ENCODE measurements around the gene PPP1CA.
A peak's percentile ranks its signal among the peaks of the same experiment; 100 is the strongest.

The PPP1CA gene

GRCh38 chr11:67371189-67371910 lies 30.3 kb downstream of the PPP1CA start:
- Histone ChIP-seq H3K27me3 (ENCODE audit: insufficient read depth, poor library complexity, severe bottlenecking) (no peaks in the 10 kb centered on the region), H3K4me3 (replicated peaks; ENCODE audit: insufficient read depth, low read length) (peak overlapping the region; percentile 47), H3K27ac (replicated peaks) (peak overlapping the region; percentile 92)
- TF ChIP-seq POLR2AphosphoS5 (IDR thresholded peaks at IDR 0.05; ENCODE audit: low read depth): peak; percentile 28; the same call in 1 of the 2 replicates
- TF ChIP-seq, protein P1, sequence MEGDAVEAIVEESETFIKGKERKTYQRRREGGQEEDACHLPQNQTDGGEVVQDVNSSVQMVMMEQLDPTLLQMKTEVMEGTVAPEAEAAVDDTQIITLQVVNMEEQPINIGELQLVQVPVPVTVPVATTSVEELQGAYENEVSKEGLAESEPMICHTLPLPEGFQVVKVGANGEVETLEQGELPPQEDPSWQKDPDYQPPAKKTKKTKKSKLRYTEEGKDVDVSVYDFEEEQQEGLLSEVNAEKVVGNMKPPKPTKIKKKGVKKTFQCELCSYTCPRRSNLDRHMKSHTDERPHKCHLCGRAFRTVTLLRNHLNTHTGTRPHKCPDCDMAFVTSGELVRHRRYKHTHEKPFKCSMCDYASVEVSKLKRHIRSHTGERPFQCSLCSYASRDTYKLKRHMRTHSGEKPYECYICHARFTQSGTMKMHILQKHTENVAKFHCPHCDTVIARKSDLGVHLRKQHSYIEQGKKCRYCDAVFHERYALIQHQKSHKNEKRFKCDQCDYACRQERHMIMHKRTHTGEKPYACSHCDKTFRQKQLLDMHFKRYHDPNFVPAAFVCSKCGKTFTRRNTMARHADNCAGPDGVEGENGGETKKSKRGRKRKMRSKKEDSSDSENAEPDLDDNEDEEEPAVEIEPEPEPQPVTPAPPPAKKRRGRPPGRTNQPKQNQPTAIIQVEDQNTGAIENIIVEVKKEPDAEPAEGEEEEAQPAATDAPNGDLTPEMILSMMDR (IDR thresholded peaks at IDR 0.05; ENCODE audit: insufficient read depth, low read length): no peak
- DNase-seq (ENCODE audit: low read depth in 1 of 2, low spot score in 1 of 2): peak; percentile 61 to 82

DNA sequence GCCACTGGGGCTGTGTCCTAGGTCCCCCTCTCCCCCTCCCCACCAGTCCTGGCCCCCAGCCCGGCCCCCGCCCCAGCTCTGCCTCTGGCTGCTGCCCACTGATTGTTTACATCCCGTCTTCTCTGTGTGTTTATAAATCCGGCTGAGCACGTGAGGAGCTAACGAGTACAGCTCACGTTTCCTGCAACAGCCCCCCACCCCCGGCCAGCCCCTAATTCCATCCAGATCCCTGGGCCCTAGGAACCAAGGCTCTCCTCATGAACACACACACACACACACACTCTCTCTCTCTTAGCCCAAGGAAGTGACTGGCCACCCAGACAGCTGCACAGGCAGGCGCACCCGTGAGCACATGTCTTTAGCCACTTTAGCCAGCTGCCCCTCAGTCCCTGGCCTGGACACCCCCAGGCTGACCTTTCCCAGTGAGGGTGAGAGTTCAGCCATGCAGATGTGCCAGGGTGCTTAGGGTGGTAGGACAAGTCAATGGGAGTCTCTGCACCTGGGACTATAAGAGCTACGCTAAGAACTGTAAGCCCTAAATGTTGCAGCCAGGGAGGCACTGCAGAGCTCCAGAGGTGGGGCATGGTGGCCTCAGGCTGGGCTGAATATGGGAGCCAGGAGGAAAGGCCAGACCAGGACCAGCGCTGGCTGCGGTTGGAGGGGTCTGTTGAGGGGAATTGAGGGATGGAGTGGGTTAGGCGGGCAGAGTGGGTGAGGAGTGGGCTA lies 31.1 kb downstream of the PPP1CA start:
- Histone ChIP-seq H3K27ac (replicated peaks) (peak overlapping the region; percentile 92), H3K27me3 (ENCODE audit: insufficient read depth, poor library complexity, severe bottlenecking) (no peaks in the 10 kb centered on the region), H3K4me3 (replicated peaks; ENCODE audit: insufficient read depth, low read length) (no peak overlapping the region)
- TF ChIP-seq GABPA (IDR thresholded peaks at IDR 0.05; ENCODE audit: low read depth) (no peak), POLR2AphosphoS5 (IDR thresholded peaks at IDR 0.05; ENCODE audit: low read depth) (no peak), SPI1 (IDR thresholded peaks at IDR 0.05; ENCODE audit: borderline replicate concordance, low read depth) (no peak)
- TF ChIP-seq, protein P1 (IDR thresholded peaks at IDR 0.05; ENCODE audit: insufficient read depth, low read length): no peak
- TF ChIP-seq, protein P2, sequence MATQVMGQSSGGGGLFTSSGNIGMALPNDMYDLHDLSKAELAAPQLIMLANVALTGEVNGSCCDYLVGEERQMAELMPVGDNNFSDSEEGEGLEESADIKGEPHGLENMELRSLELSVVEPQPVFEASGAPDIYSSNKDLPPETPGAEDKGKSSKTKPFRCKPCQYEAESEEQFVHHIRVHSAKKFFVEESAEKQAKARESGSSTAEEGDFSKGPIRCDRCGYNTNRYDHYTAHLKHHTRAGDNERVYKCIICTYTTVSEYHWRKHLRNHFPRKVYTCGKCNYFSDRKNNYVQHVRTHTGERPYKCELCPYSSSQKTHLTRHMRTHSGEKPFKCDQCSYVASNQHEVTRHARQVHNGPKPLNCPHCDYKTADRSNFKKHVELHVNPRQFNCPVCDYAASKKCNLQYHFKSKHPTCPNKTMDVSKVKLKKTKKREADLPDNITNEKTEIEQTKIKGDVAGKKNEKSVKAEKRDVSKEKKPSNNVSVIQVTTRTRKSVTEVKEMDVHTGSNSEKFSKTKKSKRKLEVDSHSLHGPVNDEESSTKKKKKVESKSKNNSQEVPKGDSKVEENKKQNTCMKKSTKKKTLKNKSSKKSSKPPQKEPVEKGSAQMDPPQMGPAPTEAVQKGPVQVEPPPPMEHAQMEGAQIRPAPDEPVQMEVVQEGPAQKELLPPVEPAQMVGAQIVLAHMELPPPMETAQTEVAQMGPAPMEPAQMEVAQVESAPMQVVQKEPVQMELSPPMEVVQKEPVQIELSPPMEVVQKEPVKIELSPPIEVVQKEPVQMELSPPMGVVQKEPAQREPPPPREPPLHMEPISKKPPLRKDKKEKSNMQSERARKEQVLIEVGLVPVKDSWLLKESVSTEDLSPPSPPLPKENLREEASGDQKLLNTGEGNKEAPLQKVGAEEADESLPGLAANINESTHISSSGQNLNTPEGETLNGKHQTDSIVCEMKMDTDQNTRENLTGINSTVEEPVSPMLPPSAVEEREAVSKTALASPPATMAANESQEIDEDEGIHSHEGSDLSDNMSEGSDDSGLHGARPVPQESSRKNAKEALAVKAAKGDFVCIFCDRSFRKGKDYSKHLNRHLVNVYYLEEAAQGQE (IDR thresholded peaks at IDR 0.05; ENCODE audit: insufficient replicate concordance, low read depth): no peak
- no peak for DNase-seq (ENCODE audit: low read depth in 1 of 2, low spot score in 1 of 2)

DNA sequence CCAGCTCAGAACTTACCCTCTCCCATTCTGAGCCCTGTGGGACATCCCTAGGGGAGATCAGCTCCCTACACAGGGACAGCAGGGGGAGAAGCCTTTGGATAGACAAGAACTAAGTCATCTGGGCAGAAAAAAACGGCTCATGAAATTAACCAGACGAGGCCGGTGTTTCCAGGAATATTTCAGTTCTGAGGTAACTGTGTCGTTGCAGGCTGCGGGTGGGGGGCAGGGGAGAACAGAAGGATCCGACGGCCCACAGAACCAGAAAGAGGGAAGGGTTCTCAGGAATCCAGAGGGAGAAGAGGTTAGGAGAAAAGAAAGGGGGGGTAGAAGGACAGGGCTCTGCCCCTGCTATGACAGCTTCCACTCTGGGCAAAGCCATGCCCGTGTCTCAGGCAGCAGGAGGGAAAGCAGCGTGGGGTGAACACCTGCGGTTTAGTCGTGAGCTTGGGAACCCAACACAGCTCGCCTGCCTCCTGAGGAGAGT lies 31.8 kb downstream of the PPP1CA start:
- Histone ChIP-seq H3K4me3 (replicated peaks; ENCODE audit: insufficient read depth, low read length) (no peak overlapping the region), H3K27ac (replicated peaks) (no peak overlapping the region), H3K27me3 (ENCODE audit: insufficient read depth, poor library complexity, severe bottlenecking) (no peaks in the 10 kb centered on the region)
- TF ChIP-seq GABPA (IDR thresholded peaks at IDR 0.05; ENCODE audit: low read depth) (no peak), SPI1 (IDR thresholded peaks at IDR 0.05; ENCODE audit: borderline replicate concordance, low read depth) (no peak), POLR2AphosphoS5 (IDR thresholded peaks at IDR 0.05; ENCODE audit: low read depth) (no peak)
- TF ChIP-seq, protein P1 (IDR thresholded peaks at IDR 0.05; ENCODE audit: insufficient read depth, low read length): no peak
- TF ChIP-seq, protein P2 (IDR thresholded peaks at IDR 0.05; ENCODE audit: insufficient replicate concordance, low read depth): no peak
- no peak for DNase-seq (ENCODE audit: low read depth in 1 of 2, low spot score in 1 of 2)
